AG09319 (cell line): Measurements from ENCODE around the gene RWDD2A.

Experiments used
- DNase-seq: peaks from one replicate; pipeline ENCODE4 v3.0.0-alpha.2; 2010; ENCODE audit warnings: low read depth; ENCODE audit errors: extremely low read depth
- TF ChIP-seq, protein P1 (sequence below): IDR thresholded peaks from 2 replicates; pipeline ENCODE4 v1.5.1; 2011; ENCODE audit warnings: low read depth, mild to moderate bottlenecking, inconsistent platforms, low read length, moderate library complexity

Gene RWDD2A

DNA sequence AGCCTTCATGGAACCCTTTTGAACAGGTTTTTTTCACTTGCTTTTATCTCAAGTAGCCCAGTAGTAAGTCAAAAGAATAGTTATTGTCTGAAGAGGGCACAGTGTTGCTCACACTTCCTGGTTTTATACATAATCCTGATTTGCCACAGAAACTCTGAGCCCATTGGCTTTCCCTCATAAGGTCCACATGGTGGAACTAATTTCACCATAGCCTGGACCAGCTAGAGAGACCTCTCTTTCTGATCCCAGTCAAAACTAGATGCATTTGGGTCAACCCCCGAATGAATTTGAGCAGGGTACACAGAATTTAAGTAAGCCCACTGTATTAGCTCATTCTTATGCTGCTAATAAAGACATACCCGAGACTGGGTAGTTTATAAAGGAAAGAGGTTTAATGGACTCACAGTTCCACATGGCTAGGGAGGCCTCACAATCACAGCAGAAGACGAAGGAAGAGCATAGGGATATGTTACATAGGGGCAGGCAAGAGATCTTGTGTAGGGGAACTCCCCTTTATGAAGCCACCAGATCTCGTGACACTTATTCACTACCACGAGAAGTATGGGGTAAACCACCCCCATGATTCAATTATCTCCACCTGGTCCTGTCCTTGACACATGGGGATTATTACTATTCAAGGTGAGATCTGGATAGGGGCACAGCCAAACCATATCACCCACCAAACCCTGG is 6.2 kb downstream of the RWDD2A start:
- TF ChIP-seq, protein P1, sequence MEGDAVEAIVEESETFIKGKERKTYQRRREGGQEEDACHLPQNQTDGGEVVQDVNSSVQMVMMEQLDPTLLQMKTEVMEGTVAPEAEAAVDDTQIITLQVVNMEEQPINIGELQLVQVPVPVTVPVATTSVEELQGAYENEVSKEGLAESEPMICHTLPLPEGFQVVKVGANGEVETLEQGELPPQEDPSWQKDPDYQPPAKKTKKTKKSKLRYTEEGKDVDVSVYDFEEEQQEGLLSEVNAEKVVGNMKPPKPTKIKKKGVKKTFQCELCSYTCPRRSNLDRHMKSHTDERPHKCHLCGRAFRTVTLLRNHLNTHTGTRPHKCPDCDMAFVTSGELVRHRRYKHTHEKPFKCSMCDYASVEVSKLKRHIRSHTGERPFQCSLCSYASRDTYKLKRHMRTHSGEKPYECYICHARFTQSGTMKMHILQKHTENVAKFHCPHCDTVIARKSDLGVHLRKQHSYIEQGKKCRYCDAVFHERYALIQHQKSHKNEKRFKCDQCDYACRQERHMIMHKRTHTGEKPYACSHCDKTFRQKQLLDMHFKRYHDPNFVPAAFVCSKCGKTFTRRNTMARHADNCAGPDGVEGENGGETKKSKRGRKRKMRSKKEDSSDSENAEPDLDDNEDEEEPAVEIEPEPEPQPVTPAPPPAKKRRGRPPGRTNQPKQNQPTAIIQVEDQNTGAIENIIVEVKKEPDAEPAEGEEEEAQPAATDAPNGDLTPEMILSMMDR, result no peak
- DNase-seq, result no peak

DNA sequence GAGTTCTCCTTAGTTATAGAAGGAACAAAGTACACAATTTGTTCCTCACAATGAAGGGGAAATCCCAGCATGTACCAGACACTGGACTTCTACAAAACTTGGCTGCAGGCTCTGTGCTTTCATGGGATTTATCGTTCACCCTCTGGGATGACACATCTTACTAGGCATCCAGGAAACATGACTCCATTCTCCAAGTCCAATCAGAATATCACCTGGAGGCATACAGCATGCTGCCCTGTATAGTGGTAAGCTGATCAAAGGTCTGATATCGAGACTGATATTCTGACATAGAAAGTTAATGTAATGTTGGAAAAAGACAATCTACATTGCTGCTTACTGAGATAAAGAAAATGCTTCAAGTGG is 6.7 kb downstream of the RWDD2A start:
- TF ChIP-seq, protein P1, result no peak
- DNase-seq, result no peak

DNA sequence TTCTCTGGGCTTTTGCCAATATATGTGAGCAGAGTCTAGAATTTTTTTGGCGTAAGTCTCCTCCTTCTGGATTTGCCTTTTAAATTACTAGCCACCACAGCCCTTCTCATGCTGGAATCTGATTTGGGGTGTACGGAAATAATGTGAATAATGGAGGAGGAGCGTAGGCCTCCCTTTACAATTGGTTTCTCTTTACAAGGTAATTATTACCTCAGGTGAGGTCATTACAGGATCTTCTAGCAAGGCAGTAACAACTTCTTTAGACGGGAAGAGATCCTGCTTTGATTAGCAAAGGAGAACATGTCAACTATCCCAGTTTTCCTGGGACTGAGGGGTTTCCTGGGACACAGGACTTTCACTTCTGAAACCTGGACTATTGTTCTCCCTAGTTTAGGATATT is 8.9 kb downstream of the RWDD2A start:
- DNase-seq, result no peak
- TF ChIP-seq, protein P1, result no peak

DNA sequence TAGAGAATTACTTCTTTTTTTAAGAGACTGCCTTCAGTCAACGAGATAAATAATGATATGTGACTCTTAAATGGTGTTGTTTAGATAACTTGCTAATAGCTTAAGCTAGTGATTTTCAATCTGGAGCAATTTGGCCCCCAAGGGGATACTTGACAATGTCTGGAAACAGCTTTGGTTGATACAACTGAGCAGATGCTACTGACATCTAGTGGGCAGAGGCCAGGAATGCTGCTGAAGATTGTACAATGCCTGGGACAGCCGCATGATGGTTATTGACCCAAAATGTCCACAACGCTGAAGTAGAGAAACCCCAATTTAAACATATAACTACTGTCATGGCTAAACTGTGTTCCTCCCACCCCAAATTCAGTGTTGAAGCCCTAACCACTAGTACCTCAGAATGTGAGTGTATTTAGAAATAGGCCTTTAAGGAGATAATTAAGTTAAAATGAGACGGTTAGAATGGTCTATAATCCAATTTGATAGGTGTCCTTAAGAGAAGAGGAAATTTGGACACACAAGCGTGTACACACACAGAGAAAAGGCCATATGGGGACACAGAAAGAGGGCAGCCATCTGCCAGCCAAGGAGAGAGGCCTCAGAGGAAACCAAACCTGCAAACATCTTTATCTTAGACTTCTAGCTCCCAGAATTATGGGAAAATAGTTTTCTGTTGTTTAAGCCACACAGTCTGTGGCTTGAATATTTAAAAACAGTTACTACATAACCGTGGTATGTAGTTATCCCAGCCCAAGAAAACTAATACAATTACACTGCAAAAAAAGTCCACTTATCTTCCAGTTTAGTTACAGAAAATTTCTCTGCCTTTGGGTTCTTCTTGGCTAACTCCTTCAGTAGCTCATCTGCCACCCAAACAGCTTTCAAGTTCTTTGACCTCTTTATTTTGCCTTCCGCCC is 22.2 kb downstream of the RWDD2A start:
- TF ChIP-seq, protein P1, result peak; percentile 93

DNA sequence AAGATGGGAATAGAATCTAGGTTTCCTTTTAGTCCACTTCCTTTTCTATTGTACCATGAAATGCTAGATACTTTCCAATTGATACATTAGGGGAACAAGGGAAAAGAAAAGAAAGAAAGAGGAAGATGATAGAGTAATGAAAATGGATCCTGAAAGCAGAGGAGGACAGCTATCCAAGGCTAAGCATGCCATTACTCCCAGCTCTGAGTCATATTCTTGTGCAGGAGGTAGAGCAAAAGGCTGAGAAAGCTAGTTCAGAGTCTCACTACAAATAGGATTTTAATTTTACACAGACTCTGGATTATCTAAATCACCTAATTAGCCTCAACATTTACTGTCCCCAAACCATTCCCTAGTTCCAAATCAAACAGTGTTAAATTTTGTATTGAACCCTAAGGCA is 23.6 kb downstream of the RWDD2A start:
- DNase-seq, result no peak
- TF ChIP-seq, protein P1, result no peak

More for the DNA sequence above, 22.2 kb downstream of the RWDD2A start:
- peak; percentile 47 for DNase-seq

DNA sequence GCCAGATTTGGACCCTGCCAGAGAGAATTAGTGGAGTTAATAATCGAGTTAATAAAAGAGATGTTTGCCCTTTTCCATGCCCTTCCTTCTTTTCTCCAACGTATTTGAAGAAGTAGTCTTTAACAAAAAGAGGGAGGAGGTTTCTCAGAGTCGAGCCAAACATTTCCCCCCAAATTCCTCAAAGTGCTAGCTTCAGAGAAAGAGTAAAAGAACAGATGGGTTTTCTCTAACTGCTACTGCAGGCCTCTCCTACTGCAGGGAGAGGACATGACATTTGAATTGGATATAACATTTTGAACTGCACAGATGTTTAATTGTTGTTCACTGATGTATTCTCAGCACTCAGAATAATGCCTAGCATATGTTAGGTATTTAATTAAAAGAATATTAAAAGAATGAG is 25.5 kb downstream of the RWDD2A start:
- no peak for DNase-seq
- TF ChIP-seq, protein P1, result no peak

DNA sequence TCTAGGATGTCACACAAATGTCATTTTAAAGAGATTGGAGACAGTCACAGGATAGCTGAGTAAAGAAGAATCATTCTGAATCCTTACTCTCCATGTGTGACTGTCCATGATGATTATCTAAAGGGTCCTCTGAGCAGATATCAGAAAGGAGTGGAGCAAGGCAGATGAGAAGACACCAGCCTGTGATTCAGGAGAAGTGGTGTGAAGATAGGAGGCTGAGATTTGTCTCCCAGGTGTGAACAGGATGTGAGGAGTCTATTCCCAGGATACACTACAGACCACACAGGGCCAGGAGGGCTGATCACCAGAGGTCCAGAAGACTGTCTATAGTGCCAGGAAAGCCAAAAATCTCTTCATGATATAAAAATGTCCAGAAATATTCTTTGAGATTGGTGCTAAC is 27.0 kb downstream of the RWDD2A start:
- TF ChIP-seq, protein P1, result no peak
- no peak for DNase-seq
